ENCODE data around the gene POLRMT. TPM values are rescaled to one million over a fixed set of nuclear protein-coding genes. Genes with fewer than 3 reads are reported as not detected.

The POLRMT gene
- total and polyA plus RNA-seq, 2 experiments from 2014 or later: 98.0 to 148 TPM

DNA sequence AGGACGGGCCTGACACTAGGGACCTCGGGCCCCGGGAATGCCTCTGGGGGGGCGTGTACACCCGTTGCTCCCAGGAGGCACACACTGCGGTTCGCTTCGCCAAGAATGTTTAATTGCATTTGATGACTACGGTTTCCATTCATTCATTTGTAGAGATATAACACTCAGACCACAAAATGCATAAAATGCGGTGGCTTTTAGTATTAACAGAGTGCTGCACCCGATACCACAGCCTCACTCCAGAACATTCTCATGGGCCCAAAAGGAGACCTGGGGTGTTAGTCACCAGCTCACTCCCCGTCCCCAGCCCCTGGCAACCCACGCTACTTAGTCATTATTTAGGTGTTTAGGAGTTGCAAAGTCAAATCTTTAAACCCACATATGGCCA, 21.9 kb downstream of the POLRMT start:
- Mint-ChIP-seq H3K36me3 (ENCODE audit: low read depth) (peaks cover 8% of the 10 kb centered on the region; the same call in 1 of the 3 replicates), H3K27ac (no peak overlapping the region)

DNA sequence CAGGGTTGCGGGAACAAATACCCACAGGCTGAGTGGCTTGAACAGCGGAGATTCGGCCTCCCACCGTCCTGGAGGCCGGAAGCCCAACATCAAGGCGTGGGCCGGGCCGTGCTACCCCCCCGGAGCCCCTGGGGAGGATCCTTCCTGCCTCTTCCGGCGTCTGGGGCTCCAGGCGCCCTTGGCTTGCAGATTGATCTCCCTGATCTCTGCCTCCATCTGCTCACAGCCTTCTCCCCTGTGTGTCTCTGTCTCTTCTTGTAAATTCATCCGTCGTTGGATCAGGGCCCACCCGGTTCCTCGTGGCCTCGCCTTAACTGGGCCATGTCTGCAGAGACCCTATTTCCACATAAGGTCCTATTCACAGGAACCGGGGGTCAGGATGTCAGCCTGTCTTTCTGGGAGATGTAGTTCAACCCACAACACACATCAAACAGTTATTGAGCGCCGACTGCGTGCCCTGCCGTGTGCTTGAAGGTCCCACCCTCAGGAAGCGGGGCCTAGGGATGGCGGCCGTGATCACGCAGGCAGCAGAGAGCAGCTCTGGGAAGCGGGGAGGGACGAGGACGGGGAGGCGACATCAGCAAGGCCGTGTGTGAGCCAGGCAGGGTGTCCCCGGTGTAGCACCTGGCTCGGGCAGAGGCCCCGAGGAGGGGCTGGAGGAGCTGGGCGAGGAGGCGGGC, 22.4 kb downstream of the POLRMT start:
- no peak overlapping the region; the same call in 2 of the 3 replicates for H3K4me3 Mint-ChIP-seq
- no peak overlapping the region for H3K4me2 ChIP-seq
- no peak overlapping the region for H2AFZ ChIP-seq
- peaks cover 6% of the 10 kb centered on the region for H3K4me1 Mint-ChIP-seq
- H3K27me3 Mint-ChIP-seq (ENCODE audit: insufficient read depth, low read depth, poor library complexity): peaks cover 17% of the 10 kb centered on the region
- no peak overlapping the region for H3K27ac Mint-ChIP-seq
- no peaks in the 10 kb centered on the region for H3K36me3 ChIP-seq (ENCODE audit: insufficient read depth)
- H4K20me1 ChIP-seq (replicated peaks; ENCODE audit: insufficient read depth): no peaks in the 10 kb centered on the region; the same call in none of the 2 replicates
- no peak for DNase-seq (ENCODE audit: low spot score)
- no peaks in the 10 kb centered on the region for H3K4me1 ChIP-seq (ENCODE audit: insufficient read depth)
- peak; percentile 16; the same call in 2 of the 3 replicates for ATAC-seq
- peaks cover 8% of the 10 kb centered on the region; the same call in 1 of the 3 replicates for H3K9me3 Mint-ChIP-seq
- no peaks in the 10 kb centered on the region for H3K9me2 ChIP-seq (ENCODE audit: insufficient read depth)
- H3K27ac ChIP-seq (ENCODE audit: low read depth): no peak overlapping the region
- H3K79me2 ChIP-seq (replicated peaks; ENCODE audit: insufficient read depth): no peaks in the 10 kb centered on the region
- H3F3A ChIP-seq (replicated peaks; ENCODE audit: low read depth): no peaks in the 10 kb centered on the region
- no peak overlapping the region for H3K4me3 ChIP-seq
- H3K36me3 Mint-ChIP-seq (ENCODE audit: low read depth): peaks cover 8% of the 10 kb centered on the region; the same call in 1 of the 3 replicates
- H3K27me3 ChIP-seq (ENCODE audit: insufficient read depth): no peaks in the 10 kb centered on the region
- no peak for TF ChIP-seq CTCF (conservative IDR thresholded peaks at IDR 0.05; ENCODE audit: low read depth in 2 of 2)
- TF ChIP-seq POLR2AphosphoS5 (IDR thresholded peaks at IDR 0.05; ENCODE audit: low read depth): no peak
- no peak for TF ChIP-seq EZH2phosphoT487 (IDR thresholded peaks at IDR 0.05; ENCODE audit: unreplicated experiment)
- no peak for TF ChIP-seq EZH2 (IDR thresholded peaks at IDR 0.05; ENCODE audit: low read depth, unreplicated experiment)
- TF ChIP-seq ZNF462 (CRISPR knock-in tag; IDR thresholded peaks at IDR 0.05): no peak

More for the DNA sequence above, 21.9 kb downstream of the POLRMT start:
- Histone ChIP-seq H4K20me1 (replicated peaks; ENCODE audit: insufficient read depth) (no peaks in the 10 kb centered on the region; the same call in none of the 2 replicates), H3K9me2 (ENCODE audit: insufficient read depth) (no peaks in the 10 kb centered on the region), H3K27me3 (ENCODE audit: insufficient read depth) (no peaks in the 10 kb centered on the region), H3K79me2 (replicated peaks; ENCODE audit: insufficient read depth) (no peaks in the 10 kb centered on the region), H3K36me3 (ENCODE audit: insufficient read depth) (no peaks in the 10 kb centered on the region), H3F3A (replicated peaks; ENCODE audit: low read depth) (no peaks in the 10 kb centered on the region), H3K4me2 (no peak overlapping the region), H3K27ac (ENCODE audit: low read depth) (no peak overlapping the region), H3K4me1 (ENCODE audit: insufficient read depth) (no peaks in the 10 kb centered on the region), H2AFZ (no peak overlapping the region), H3K4me3 (no peak overlapping the region)
- Mint-ChIP-seq H3K4me1 (peaks cover 6% of the 10 kb centered on the region), H3K9me3 (peaks cover 4% of the 10 kb centered on the region; the same call in 1 of the 3 replicates), H3K4me3 (no peak overlapping the region), H3K27me3 (ENCODE audit: insufficient read depth, low read depth, poor library complexity) (peaks cover 17% of the 10 kb centered on the region)
- ATAC-seq (no peak), DNase-seq (ENCODE audit: low spot score) (no peak)
- no peak for TF ChIP-seq CREB1 (CRISPR knock-in tag; IDR thresholded peaks at IDR 0.05; ENCODE audit: low read depth)
- no peak for TF ChIP-seq JUNB (IDR thresholded peaks at IDR 0.05; ENCODE audit: unreplicated experiment)
- TF ChIP-seq ETS1 (IDR thresholded peaks at IDR 0.05): no peak
- TF ChIP-seq EZH2phosphoT487 (IDR thresholded peaks at IDR 0.05; ENCODE audit: unreplicated experiment): no peak
